ENCODE data around the gene CCDC13.

- TF ChIP-seq POLR2A (IDR thresholded peaks at IDR 0.05) (no peak), CTCF (IDR thresholded peaks at IDR 0.05) (no peak)
Measured at GRCh38 chr3:42769477-42770131, 3.4 kb downstream of the CCDC13 start.
